Testis (tissue), 2 donors: ENCODE results near the gene EIF4G3.

ENCODE experiments used
- POLR2A ChIP-seq: fragments of 450-650 bp; IDR thresholded peaks from one replicate; pipeline ENCODE4 v1.6.1; 2017; ENCODE audit warnings: antibody characterized with exemption, mild to moderate bottlenecking, moderate library complexity
- TF ChIP-seq, protein P1 (sequence below), 3 experiments: fragments of 450-650 bp in 2 of 3; fragments of 200-600 bp in 1 of 3; sonication (generic) in 1 of 3; IDR thresholded peaks; one replicate each; pipeline ENCODE4 v1.5.1; 2016 to 2019; ENCODE audit warnings: antibody characterized with exemption in 3 of 3, mild to moderate bottlenecking in 2 of 3, moderate library complexity in 1 of 3

GRCh38 chr1:20997602-20998224 is 179.0 kb downstream of the EIF4G3 start:
- TF ChIP-seq, protein P1, sequence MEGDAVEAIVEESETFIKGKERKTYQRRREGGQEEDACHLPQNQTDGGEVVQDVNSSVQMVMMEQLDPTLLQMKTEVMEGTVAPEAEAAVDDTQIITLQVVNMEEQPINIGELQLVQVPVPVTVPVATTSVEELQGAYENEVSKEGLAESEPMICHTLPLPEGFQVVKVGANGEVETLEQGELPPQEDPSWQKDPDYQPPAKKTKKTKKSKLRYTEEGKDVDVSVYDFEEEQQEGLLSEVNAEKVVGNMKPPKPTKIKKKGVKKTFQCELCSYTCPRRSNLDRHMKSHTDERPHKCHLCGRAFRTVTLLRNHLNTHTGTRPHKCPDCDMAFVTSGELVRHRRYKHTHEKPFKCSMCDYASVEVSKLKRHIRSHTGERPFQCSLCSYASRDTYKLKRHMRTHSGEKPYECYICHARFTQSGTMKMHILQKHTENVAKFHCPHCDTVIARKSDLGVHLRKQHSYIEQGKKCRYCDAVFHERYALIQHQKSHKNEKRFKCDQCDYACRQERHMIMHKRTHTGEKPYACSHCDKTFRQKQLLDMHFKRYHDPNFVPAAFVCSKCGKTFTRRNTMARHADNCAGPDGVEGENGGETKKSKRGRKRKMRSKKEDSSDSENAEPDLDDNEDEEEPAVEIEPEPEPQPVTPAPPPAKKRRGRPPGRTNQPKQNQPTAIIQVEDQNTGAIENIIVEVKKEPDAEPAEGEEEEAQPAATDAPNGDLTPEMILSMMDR (IDR thresholded peaks at IDR 0.05): no peak
- no peak for TF ChIP-seq POLR2A
